GM12874 (cell line): Measurements from ENCODE around the gene SETBP1.

ENCODE experiments used
- CTCF ChIP-seq: IDR thresholded peaks from 2 replicates; pipeline ENCODE4 v1.5.1; 2011; ENCODE audit warnings: low read depth, mild to moderate bottlenecking, control low read depth, low read length, moderate library complexity; ENCODE audit not compliant: insufficient read depth

SETBP1 gene

GRCh38 chr18:44643004-44643403 lies 37.7 kb upstream of the SETBP1 start:
- TF ChIP-seq CTCF = no peak

- TF ChIP-seq CTCF = no peak
These were observed 29.2 kb upstream of the SETBP1 start for GRCh38 chr18:44651478-44651877.

GRCh38 chr18:44651918-44652572 lies 28.6 kb upstream of the SETBP1 start:
- TF ChIP-seq CTCF = no peak

- TF ChIP-seq CTCF = no peak
These were observed 28.0 kb upstream of the SETBP1 start for GRCh38 chr18:44652722-44653121.

- no peak for TF ChIP-seq CTCF
These were observed 26.1 kb upstream of the SETBP1 start for GRCh38 chr18:44654573-44654972.

GRCh38 chr18:44655435-44655834 lies 25.3 kb upstream of the SETBP1 start:
- no peak for TF ChIP-seq CTCF

GRCh38 chr18:44659771-44660170 lies 20.9 kb upstream of the SETBP1 start:
- no peak for TF ChIP-seq CTCF
